ENCODE data around the gene LRRC56. TPM values are rescaled to one million over a fixed set of nuclear protein-coding genes. Genes with fewer than 3 reads are reported as not detected.
A peak's percentile ranks its signal among the peaks of the same experiment; 100 is the strongest.

LRRC56 gene
- total and polyA plus RNA-seq, 2 experiments from 2014 or later = 2.5 to 4.5 TPM

DNA sequence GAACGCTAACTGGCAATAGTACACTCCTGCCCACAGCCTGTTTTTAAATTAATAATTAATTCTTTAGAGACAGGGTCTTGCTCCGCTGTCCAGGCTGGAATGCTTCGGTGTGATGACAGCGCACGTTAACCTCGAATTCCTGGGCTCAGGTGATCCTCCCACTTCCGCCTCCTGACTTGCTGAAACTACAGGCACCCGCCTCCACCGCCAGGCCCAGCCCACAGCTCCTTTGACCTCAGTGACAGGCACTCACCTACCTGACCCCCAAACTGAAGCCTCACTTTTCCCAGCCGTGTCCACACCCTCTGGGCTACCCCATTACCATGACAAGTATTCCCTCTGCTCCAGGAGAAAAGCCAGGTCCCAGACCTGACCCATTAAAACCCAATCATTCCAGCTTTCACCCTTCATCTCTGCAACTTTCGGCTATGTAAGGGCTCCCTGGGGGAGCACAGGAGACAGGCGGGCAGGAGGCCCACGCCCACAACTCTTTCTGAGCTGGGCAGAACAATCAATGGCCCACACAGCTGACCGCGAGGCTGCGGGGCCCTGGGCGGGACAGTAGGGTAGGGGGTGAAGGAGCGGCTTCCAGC is 22.5 kb downstream of the LRRC56 start:
- Histone ChIP-seq H3K36me3 (no peaks in the 10 kb centered on the region), H3K27me3 (peaks cover 35% of the 10 kb centered on the region), H3K4me3 (peak overlapping the region; percentile 91), H3K9me3 (ENCODE audit: low read depth) (no peaks in the 10 kb centered on the region), H3K27ac (no peak overlapping the region), H3K4me1 (ENCODE audit: low read depth) (peaks cover 4% of the 10 kb centered on the region)
- TF ChIP-seq, protein P1, sequence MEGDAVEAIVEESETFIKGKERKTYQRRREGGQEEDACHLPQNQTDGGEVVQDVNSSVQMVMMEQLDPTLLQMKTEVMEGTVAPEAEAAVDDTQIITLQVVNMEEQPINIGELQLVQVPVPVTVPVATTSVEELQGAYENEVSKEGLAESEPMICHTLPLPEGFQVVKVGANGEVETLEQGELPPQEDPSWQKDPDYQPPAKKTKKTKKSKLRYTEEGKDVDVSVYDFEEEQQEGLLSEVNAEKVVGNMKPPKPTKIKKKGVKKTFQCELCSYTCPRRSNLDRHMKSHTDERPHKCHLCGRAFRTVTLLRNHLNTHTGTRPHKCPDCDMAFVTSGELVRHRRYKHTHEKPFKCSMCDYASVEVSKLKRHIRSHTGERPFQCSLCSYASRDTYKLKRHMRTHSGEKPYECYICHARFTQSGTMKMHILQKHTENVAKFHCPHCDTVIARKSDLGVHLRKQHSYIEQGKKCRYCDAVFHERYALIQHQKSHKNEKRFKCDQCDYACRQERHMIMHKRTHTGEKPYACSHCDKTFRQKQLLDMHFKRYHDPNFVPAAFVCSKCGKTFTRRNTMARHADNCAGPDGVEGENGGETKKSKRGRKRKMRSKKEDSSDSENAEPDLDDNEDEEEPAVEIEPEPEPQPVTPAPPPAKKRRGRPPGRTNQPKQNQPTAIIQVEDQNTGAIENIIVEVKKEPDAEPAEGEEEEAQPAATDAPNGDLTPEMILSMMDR (IDR thresholded peaks at IDR 0.05; ENCODE audit: low read depth, low read length) = no peak
- DNase-seq (ENCODE audit: low read depth in 1 of 2, low spot score in 1 of 2) = no peak

DNA sequence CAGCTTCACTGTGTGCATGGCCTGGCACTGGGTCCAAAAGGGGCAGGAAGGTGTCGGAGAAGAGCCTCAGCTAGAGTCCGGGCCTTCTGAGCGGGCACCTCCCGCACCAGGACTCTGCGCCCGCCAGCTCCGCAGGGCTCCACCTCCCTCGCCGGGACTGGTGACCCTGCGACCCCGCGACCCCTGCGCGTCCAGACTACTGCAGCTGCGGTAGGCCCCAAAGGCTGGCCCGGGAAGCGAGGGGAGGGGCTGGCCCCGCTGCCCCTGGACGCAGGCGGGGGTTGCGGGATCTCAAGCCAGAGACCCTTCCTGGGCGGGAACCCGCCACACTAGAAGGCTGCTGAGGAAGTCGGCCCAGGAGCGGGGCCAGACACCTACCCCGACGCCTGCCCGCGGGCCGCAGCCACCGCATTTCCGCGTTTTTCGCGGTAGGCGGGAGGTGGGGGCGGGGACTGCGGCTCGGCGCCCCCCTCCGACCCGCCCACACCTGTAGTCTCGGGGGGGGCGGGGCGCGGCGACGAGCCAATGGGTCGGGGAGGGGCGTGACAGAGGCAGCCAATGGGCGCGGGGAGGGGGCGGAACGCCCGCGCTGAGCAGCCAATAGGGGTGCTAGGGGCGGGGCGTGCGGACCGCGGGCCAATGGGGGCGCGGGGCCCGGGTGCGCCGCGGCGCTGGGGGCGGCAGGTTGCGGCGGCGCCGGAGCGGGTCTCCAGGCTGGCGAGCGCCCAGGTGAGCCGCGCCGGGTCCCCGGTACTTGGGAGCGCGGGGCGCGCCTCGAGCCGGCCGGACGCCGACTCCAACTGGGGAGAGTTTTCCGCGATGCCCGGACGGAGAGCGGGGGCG is 23.2 kb downstream of the LRRC56 start, which contains the start of the genes LMNTD2 and RASSF7:
Gene LMNTD2, minus strand, starts transcription at position 434 of the 843 bp plus-strand sequence. Its CDS starts 22 bp downstream, at position 412.
Gene RASSF7, plus strand, starts transcription at position 666 of the 843 bp plus-strand sequence. CDS start 799 bp downstream, outside the sequence.
- Histone ChIP-seq H3K4me3 (peak within 1 kb of the TSS; percentile 91), H3K27ac (no peak within 1 kb of the TSS), H3K36me3 (no peaks in the 10 kb centered on the region), H3K4me1 (ENCODE audit: low read depth) (peaks cover 4% of the 10 kb centered on the region), H3K9me3 (ENCODE audit: low read depth) (no peaks in the 10 kb centered on the region), H3K27me3 (peaks cover 31% of the 10 kb centered on the region)
- TF ChIP-seq, protein P1 (IDR thresholded peaks at IDR 0.05; ENCODE audit: low read depth, low read length) = no peak
- DNase-seq (ENCODE audit: low read depth in 1 of 2, low spot score in 1 of 2) = peak; percentile 87 to 97

DNA sequence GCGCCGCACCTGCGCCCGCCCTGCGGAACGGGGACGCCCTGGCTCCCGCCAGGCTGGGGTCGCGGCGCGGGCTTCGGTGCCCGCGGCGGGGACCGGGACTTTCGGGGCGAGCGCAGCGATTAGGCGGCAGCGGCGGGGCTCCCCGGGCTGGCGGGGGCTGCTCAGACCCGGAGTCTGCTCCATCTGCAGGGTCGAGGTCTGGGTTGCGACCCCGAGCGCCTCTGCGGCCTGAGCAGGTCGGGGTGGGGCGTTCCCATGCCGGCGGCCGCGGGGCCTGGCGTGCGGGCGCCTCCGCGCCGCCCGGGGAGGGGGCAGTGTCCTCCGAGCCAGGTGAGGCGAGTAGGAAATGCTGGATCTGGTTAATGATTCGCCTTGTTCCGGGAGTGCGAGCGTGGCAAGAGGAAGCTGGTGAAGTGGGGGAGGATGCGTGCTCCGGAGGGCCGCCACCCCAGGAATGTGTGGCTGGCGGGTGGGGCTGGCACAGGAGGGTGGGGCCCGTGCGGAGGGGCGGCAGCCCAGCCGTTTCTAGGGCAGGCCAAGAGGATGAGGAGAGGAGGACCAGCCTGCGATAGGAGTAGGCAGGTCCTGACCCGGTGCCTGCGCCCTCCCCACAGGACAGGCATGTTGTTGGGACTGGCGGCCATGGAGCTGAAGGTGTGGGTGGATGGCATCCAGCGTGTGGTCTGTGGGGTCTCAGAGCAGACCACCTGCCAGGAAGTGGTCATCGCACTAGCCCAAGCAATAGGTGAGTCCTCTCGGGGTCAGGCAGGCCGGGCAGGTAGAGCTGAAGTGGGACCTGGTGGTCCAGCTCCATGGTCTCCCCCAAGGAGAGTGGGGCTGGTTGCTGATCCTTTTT is 24.0 kb downstream of the LRRC56 start:
- H3K4me3 ChIP-seq = peak overlapping the region; percentile 91
- peaks cover 8% of the 10 kb centered on the region for H3K4me1 ChIP-seq (ENCODE audit: low read depth)
- H3K27ac ChIP-seq = no peak overlapping the region
- peaks cover 23% of the 10 kb centered on the region for H3K27me3 ChIP-seq
- TF ChIP-seq, protein P1 (IDR thresholded peaks at IDR 0.05; ENCODE audit: low read depth, low read length) = no peak
- H3K9me3 ChIP-seq (ENCODE audit: low read depth) = no peaks in the 10 kb centered on the region
- no peaks in the 10 kb centered on the region for H3K36me3 ChIP-seq
- no peak for DNase-seq (ENCODE audit: low read depth in 1 of 2, low spot score in 1 of 2)

DNA sequence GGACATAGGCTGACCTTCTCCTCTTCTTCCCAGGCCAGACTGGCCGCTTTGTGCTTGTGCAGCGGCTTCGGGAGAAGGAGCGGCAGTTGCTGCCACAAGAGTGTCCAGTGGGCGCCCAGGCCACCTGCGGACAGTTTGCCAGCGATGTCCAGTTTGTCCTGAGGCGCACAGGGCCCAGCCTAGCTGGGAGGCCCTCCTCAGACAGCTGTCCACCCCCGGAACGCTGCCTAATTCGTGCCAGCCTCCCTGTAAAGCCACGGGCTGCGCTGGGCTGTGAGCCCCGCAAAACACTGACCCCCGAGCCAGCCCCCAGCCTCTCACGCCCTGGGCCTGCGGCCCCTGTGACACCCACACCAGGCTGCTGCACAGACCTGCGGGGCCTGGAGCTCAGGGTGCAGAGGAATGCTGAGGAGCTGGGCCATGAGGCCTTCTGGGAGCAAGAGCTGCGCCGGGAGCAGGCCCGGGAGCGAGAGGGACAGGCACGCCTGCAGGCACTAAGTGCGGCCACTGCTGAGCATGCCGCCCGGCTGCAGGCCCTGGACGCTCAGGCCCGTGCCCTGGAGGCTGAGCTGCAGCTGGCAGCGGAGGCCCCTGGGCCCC is 24.8 kb downstream of the LRRC56 start:
- peak overlapping the region; percentile 91 for H3K4me3 ChIP-seq
- no peaks in the 10 kb centered on the region for H3K9me3 ChIP-seq (ENCODE audit: low read depth)
- peaks cover 4% of the 10 kb centered on the region for H3K36me3 ChIP-seq
- TF ChIP-seq, protein P1 (IDR thresholded peaks at IDR 0.05; ENCODE audit: low read depth, low read length) = no peak
- H3K27ac ChIP-seq = no peak overlapping the region
- peaks cover 15% of the 10 kb centered on the region for H3K27me3 ChIP-seq
- peaks cover 16% of the 10 kb centered on the region for H3K4me1 ChIP-seq (ENCODE audit: low read depth)
- no peak for DNase-seq (ENCODE audit: low read depth in 1 of 2, low spot score in 1 of 2)

All from cardiac muscle cell (in vitro differentiated cells and primary cell).